ENCODE results near the gene BRSK2. TPM values are rescaled to one million over a fixed set of nuclear protein-coding genes. Genes with fewer than 3 reads are reported as not detected.

Gene BRSK2
- total and polyA plus RNA-seq, 9 of the 15 experiments (the other 6 are each of a cell fraction or from before 2014, with no cell fraction given): 0.06 to 0.52 (median 0.18) TPM; not detected in 5

GRCh38 chr11:1456596-1457325 is 67.0 kb downstream of the BRSK2 start (continued):
- no peak for TF ChIP-seq TEAD4 (IDR thresholded peaks at IDR 0.05; ENCODE audit: low read length)
- TF ChIP-seq TEAD4 (CRISPR knock-in tag; IDR thresholded peaks at IDR 0.05; ENCODE audit: borderline replicate concordance): no peak
- TF ChIP-seq PRMT5 (CRISPR knock-in tag; IDR thresholded peaks at IDR 0.05): no peak
- no peak for TF ChIP-seq ZFP36 (IDR thresholded peaks at IDR 0.05; ENCODE audit: low read depth, low read length, partially characterized antibody)

DNA sequence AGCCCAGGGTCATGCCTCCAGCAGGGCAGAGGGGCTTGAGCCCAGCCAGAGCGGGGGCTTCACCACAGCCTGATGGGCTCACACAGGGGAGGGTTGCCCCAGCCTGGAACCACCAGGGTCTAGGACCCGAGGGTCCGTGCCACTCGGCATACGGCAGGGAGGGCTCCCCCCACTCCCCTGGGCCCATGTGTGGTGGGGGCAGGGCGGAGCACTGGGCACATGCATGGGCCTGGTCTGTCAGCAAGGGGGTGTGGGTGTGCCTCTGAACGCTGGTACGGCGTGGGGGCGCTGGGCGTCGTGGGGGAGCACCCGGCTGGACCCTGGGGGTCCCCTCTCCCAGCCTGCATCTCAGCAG is 67.6 kb downstream of the BRSK2 start:
- H3K4me3 ChIP-seq: no peak overlapping the region
- BruUV-seq (replicated peaks): no TSS peak
- no peaks in the 10 kb centered on the region for H3K79me2 ChIP-seq (ENCODE audit: control insufficient read depth, insufficient read depth, low read length)
- no peaks in the 10 kb centered on the region for H3K9me3 ChIP-seq (replicated peaks; ENCODE audit: control insufficient read depth, insufficient read depth, low read depth, low read length)
- in situ Hi-C loops (cut with MboI): no loop called here
- no peak overlapping the region for H2AFZ ChIP-seq (ENCODE audit: low read depth, low read length)
- H3K4me1 ChIP-seq (replicated peaks in 1 of 2; ENCODE audit: control insufficient read depth in 2 of 2, insufficient read depth in 2 of 2, low read length in 2 of 2): peaks cover 0 to 80% of the 10 kb centered on the region in 2 experiments; a peak in 2 of 5 replicates
- H3K27ac ChIP-seq (ENCODE audit: extremely low read depth, low read depth, low read length): no peak overlapping the region
- no peak for ATAC-seq
- intact Hi-C loops (cut with micrococcal nuclease): loop anchor here (10.0 kb wide), 1 partner anchor 117 kb away; the partner anchor contains the start of gene DUSP8
- no peaks in the 10 kb centered on the region for H3K36me3 ChIP-seq (ENCODE audit: control insufficient read depth, insufficient read depth, low read length)
- DNase-seq (ENCODE audit: extremely low read depth in 1 of 4, low spot score in 3 of 4): no peak
- H3K27me3 ChIP-seq (ENCODE audit: control insufficient read depth in 2 of 2, insufficient read depth in 2 of 2, low read length in 2 of 2): peaks cover 2 to 29% of the 10 kb centered on the region in 2 experiments; a peak in 3 of 5 replicates
- H3K9me1 ChIP-seq (ENCODE audit: control insufficient read depth, insufficient read depth, low read length): no peaks in the 10 kb centered on the region
- no peak overlapping the region for H3K4me2 ChIP-seq (ENCODE audit: insufficient read depth, low read length)
- POLR2A ChIA-PET: no interaction called here
- 12% methylated on average over 12 of the region's 13 CpGs for WGBS (ENCODE audit: insufficient coverage, low coverage, missing lambda C conversion rate)
- H4K20me1 ChIP-seq (replicated peaks; ENCODE audit: control insufficient read depth, insufficient read depth, low read length): peaks cover 25% of the 10 kb centered on the region
- H3K9ac ChIP-seq (ENCODE audit: insufficient read depth in 1 of 2, low read depth in 2 of 2, low read length in 2 of 2): no peak overlapping the region
- CTCF ChIA-PET (ENCODE audit: low intra/inter-chr PET ratio): no interaction called here
- no peak for FAIRE-seq
- TF ChIP-seq FIP1L1 (IDR thresholded peaks at IDR 0.05; ENCODE audit: low read depth, low read length, poor library complexity, severe bottlenecking) (no peak), CXXC5 (CRISPR knock-in tag; IDR thresholded peaks at IDR 0.05) (no peak), TSHZ1 (CRISPR knock-in tag; IDR thresholded peaks at IDR 0.05) (no peak), ZBTB43 (CRISPR knock-in tag; IDR thresholded peaks at IDR 0.05) (no peak), PHB (CRISPR knock-in tag; IDR thresholded peaks at IDR 0.05) (no peak), JUNB (CRISPR knock-in tag; conservative IDR thresholded peaks at IDR 0.05) (no peak), PTRF (tag; IDR thresholded peaks at IDR 0.05) (no peak), DPF2 (IDR thresholded peaks at IDR 0.05) (no peak)
- TF ChIP-seq, protein P1, sequence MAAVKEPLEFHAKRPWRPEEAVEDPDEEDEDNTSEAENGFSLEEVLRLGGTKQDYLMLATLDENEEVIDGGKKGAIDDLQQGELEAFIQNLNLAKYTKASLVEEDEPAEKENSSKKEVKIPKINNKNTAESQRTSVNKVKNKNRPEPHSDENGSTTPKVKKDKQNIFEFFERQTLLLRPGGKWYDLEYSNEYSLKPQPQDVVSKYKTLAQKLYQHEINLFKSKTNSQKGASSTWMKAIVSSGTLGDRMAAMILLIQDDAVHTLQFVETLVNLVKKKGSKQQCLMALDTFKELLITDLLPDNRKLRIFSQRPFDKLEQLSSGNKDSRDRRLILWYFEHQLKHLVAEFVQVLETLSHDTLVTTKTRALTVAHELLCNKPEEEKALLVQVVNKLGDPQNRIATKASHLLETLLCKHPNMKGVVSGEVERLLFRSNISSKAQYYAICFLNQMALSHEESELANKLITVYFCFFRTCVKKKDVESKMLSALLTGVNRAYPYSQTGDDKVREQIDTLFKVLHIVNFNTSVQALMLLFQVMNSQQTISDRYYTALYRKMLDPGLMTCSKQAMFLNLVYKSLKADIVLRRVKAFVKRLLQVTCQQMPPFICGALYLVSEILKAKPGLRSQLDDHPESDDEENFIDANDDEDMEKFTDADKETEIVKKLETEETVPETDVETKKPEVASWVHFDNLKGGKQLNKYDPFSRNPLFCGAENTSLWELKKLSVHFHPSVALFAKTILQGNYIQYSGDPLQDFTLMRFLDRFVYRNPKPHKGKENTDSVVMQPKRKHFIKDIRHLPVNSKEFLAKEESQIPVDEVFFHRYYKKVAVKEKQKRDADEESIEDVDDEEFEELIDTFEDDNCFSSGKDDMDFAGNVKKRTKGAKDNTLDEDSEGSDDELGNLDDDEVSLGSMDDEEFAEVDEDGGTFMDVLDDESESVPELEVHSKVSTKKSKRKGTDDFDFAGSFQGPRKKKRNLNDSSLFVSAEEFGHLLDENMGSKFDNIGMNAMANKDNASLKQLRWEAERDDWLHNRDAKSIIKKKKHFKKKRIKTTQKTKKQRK (IDR thresholded peaks at IDR 0.05; ENCODE audit: borderline replicate concordance, low read depth, low read length): no peak

Data from K562 (cell line).